K562 (cell line): Measurements from ENCODE around the gene MRM2. TPM values are rescaled to one million over a fixed set of nuclear protein-coding genes. Genes with fewer than 3 reads are reported as not detected.

Experiments
- ARNT ChIP-seq, 2 experiments: fragments of 450-650 bp; IDR thresholded peaks; 2 replicates each; pipeline ENCODE4 v1.6.1; 2016; ENCODE audit warnings: mild to moderate bottlenecking in 1 of 2
- CHAMP1 ChIP-seq: fragments of 450-650 bp; IDR thresholded peaks from 2 replicates; pipeline ENCODE4 v1.6.1; 2016; ENCODE audit warnings: mild to moderate bottlenecking
- CXXC5 ChIP-seq: fragments of 250-450 bp; sonication (Bioruptor Pico); IDR thresholded peaks from 2 replicates; pipeline ENCODE4 v1.8.0; 2022; ENCODE audit warnings: inconsistent platforms, mild to moderate bottlenecking, moderate library complexity
- ELK3 ChIP-seq: fragments of 450-650 bp; formaldehyde crosslinking; IDR thresholded peaks from 2 replicates; pipeline ENCODE4 v1.4.0; 2020; ENCODE audit warnings: mild to moderate bottlenecking
- FOXJ2 ChIP-seq: fragments of 200-800 bp; sonication (Bioruptor generic); IDR thresholded peaks from 2 replicates; pipeline ENCODE4 v1.6.1; 2016; ENCODE audit warnings: missing genetic modification characterization, missing compliant biosample characterization
- HDGF ChIP-seq: fragments of 450-650 bp; IDR thresholded peaks from 2 replicates; pipeline ENCODE4 v1.6.1; 2016
- IRF2 ChIP-seq: sonication (generic); formaldehyde crosslinking; IDR thresholded peaks from 2 replicates; pipeline ENCODE4 v1.8.1; 2022; ENCODE audit warnings: mild to moderate bottlenecking, missing genetic modification reagents
- MAFK ChIP-seq: IDR thresholded peaks from 2 replicates; pipeline ENCODE4 v1.6.1; 2011; ENCODE audit warnings: low read length, improper control_type of control experiment
- NCOA4 ChIP-seq: fragments of 450-650 bp; IDR thresholded peaks from 2 replicates; pipeline ENCODE4 v1.6.1; 2018; ENCODE audit warnings: mild to moderate bottlenecking; ENCODE audit not compliant: partially characterized antibody
- PHTF2 ChIP-seq: fragments of 250-450 bp; sonication (Bioruptor Pico); IDR thresholded peaks from 2 replicates; pipeline ENCODE4 v1.5.0; 2021; ENCODE audit warnings: mild to moderate bottlenecking
- SIRT6 ChIP-seq: IDR thresholded peaks from one replicate; pipeline ENCODE4 v1.6.1; 2012; ENCODE audit warnings: low read depth, mild to moderate bottlenecking, control low read depth, inconsistent platforms, low read length, moderate library complexity
- SMARCC2 ChIP-seq: fragments of 450-650 bp; IDR thresholded peaks from 2 replicates; pipeline ENCODE4 v1.6.1; 2017; ENCODE audit warnings: antibody characterized with exemption, moderate library complexity, mild to moderate bottlenecking, low read depth
- TAF1 ChIP-seq: IDR thresholded peaks from 2 replicates; pipeline ENCODE4 v1.6.1; 2011; ENCODE audit warnings: mild to moderate bottlenecking, low read length, moderate library complexity; ENCODE audit not compliant: insufficient read depth, control insufficient read depth, severe bottlenecking; ENCODE audit errors: extremely low read depth
- TSC22D4 ChIP-seq: fragments of 450-650 bp; IDR thresholded peaks from 2 replicates; pipeline ENCODE4 v1.6.1; 2016; ENCODE audit warnings: missing genetic modification characterization, missing biosample characterization, control low read depth
- ZBED1 ChIP-seq: IDR thresholded peaks from 2 replicates; pipeline ENCODE4 v1.6.1; 2014
- ZBTB17 ChIP-seq: fragments of 450-650 bp; formaldehyde crosslinking; IDR thresholded peaks from 2 replicates; pipeline ENCODE4 v1.4.0; 2020; ENCODE audit warnings: mild to moderate bottlenecking
- ZNF124 ChIP-seq: sonication (generic); formaldehyde crosslinking; IDR thresholded peaks from 2 replicates; pipeline ENCODE4 v1.8.1; 2022; ENCODE audit warnings: missing genetic modification reagents
- ZNF140 ChIP-seq: fragments of 250-450 bp; sonication (Bioruptor Pico); IDR thresholded peaks from 2 replicates; pipeline ENCODE4 v1.8.0; 2021; ENCODE audit warnings: moderate library complexity, mild to moderate bottlenecking, inconsistent platforms
- ZNF143 ChIP-seq: sonication (generic); formaldehyde crosslinking; IDR thresholded peaks from 2 replicates; pipeline ENCODE4 v1.9.0; 2022; ENCODE audit warnings: mild to moderate bottlenecking, missing genetic modification reagents
- ZNF253 ChIP-seq: fragments of 250-450 bp; sonication (Bioruptor Pico); conservative IDR thresholded peaks from 2 replicates; pipeline ENCODE4 v1.6.1; 2021; ENCODE audit warnings: mild to moderate bottlenecking
- ZNF408 ChIP-seq: fragments of 250-450 bp; sonication (Bioruptor Pico); IDR thresholded peaks from 2 replicates; pipeline ENCODE4 v1.4.0; 2020; ENCODE audit warnings: low read depth, mild to moderate bottlenecking, moderate library complexity
- ZNF561 ChIP-seq: fragments of 450-650 bp; formaldehyde crosslinking; conservative IDR thresholded peaks from 2 replicates; pipeline ENCODE4 v1.4.0; 2020; ENCODE audit warnings: mild to moderate bottlenecking, moderate library complexity
- ZSCAN32 ChIP-seq: fragments of 450-650 bp; formaldehyde crosslinking; IDR thresholded peaks from 2 replicates; pipeline ENCODE4 v1.4.0; 2020; ENCODE audit warnings: mild to moderate bottlenecking, moderate library complexity
- polyA plus RNA-seq, 8 experiments: library from polyadenylated mRNA; depleted of rRNA in 4 of 8; stranded (reverse) in 5 of 8; unstranded in 3 of 8; fragments of >200 nt; fragmentation: Nextera tagmentation in 2 of 8; fragmentation: Illumina TruSeq in 1 of 8; extraction: Ambion mirVana in 2 of 8; extraction: Trizol in 1 of 8; gene quantifications; 2 replicates each; pipeline versions ENCODE4 v1.2.1 to v1.2.3, GENCODE V29; 2011 to 2014; ENCODE audit warnings: inconsistent platforms in 1 of 8, missing spikeins in 1 of 8
- total RNA-seq, 7 experiments: library from RNA; depleted of rRNA in 6 of 7; stranded (reverse); fragments of >200 nt in 6 of 7; fragmentation: Illumina TruSeq in 2 of 7; extraction: Trizol in 2 of 7; gene quantifications; 2 replicates each; pipeline versions ENCODE4 v1.2.1 to v1.2.3, GENCODE V29; 2011 to 2021; ENCODE audit warnings: low replicate concordance in 1 of 7
- TF ChIP-seq, protein P1 (sequence below), 3 experiments: IDR thresholded peaks in 2 of 3; conservative IDR thresholded peaks in 1 of 3; 2 replicates each; pipeline ENCODE4 v1.5.1; 2011 to 2012; ENCODE audit warnings: low read length in 3 of 3, mild to moderate bottlenecking in 3 of 3, control low read depth in 2 of 3, improper control_type of control experiment in 1 of 3, inconsistent platforms in 1 of 3, low read depth in 1 of 3, mixed read lengths in 1 of 3, moderate library complexity in 1 of 3; ENCODE audit not compliant: insufficient read depth in 2 of 3
- TF ChIP-seq, protein P2 (sequence below): sonication (generic); formaldehyde crosslinking; IDR thresholded peaks from 2 replicates; pipeline ENCODE4 v1.9.0; 2022; ENCODE audit warnings: mild to moderate bottlenecking, missing genetic modification reagents

Gene MRM2
- total and polyA plus RNA-seq, 9 of the 15 experiments (the other 6 are each of a cell fraction or from before 2014, with no cell fraction given), result 32.4 to 116 (median 50.5) TPM

GRCh38 chr7:2232766-2233520, 9.1 kb downstream of the MRM2 start, which contains the start of gene MAD1L1 (continued):
- TF ChIP-seq ZNF408 (CRISPR knock-in tag), result no peak
- TF ChIP-seq NCOA4, result no peak
- TF ChIP-seq TAF1, result peak; percentile 72
- TF ChIP-seq ZSCAN32 (CRISPR knock-in tag), result no peak
- TF ChIP-seq, protein P1, sequence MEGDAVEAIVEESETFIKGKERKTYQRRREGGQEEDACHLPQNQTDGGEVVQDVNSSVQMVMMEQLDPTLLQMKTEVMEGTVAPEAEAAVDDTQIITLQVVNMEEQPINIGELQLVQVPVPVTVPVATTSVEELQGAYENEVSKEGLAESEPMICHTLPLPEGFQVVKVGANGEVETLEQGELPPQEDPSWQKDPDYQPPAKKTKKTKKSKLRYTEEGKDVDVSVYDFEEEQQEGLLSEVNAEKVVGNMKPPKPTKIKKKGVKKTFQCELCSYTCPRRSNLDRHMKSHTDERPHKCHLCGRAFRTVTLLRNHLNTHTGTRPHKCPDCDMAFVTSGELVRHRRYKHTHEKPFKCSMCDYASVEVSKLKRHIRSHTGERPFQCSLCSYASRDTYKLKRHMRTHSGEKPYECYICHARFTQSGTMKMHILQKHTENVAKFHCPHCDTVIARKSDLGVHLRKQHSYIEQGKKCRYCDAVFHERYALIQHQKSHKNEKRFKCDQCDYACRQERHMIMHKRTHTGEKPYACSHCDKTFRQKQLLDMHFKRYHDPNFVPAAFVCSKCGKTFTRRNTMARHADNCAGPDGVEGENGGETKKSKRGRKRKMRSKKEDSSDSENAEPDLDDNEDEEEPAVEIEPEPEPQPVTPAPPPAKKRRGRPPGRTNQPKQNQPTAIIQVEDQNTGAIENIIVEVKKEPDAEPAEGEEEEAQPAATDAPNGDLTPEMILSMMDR (IDR thresholded peaks at IDR 0.05 in 2 of 3, conservative IDR thresholded peaks at IDR 0.05 in 1 of 3; ENCODE audit: insufficient read depth in 2 of 3, low read depth in 1 of 3, low read length in 3 of 3), result peak in 1 of 3 experiments; percentile 38; a peak in 2 of 6 replicates
- TF ChIP-seq ZNF253 (CRISPR knock-in tag), result no peak
- TF ChIP-seq SMARCC2, result no peak
- no peak for TF ChIP-seq SIRT6
- peak; percentile 36; the same call in 1 of the 2 replicates for TF ChIP-seq ZBTB17 (CRISPR knock-in tag)
- no peak for TF ChIP-seq ZNF561 (CRISPR knock-in tag)
- no peak for TF ChIP-seq ZNF140 (CRISPR knock-in tag)
- TF ChIP-seq, protein P2, sequence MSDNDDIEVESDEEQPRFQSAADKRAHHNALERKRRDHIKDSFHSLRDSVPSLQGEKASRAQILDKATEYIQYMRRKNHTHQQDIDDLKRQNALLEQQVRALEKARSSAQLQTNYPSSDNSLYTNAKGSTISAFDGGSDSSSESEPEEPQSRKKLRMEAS, result no peak; the same call in 1 of the 2 replicates
- no peak for TF ChIP-seq ZNF124 (CRISPR knock-in tag)
- TF ChIP-seq FOXJ2 (tag), result no peak
- TF ChIP-seq HDGF, result no peak
- TF ChIP-seq IRF2 (CRISPR knock-in tag), result no peak
- peak; percentile 89; the same call in 1 of the 2 replicates for TF ChIP-seq MAFK
- TF ChIP-seq ZBED1, result peak; percentile 97; the same call in 1 of the 2 replicates
- TF ChIP-seq TSC22D4 (tag), result no peak
- peak in 1 of 2 experiments; percentile 96; a peak in 2 of 4 replicates for TF ChIP-seq ARNT (IDR thresholded peaks at IDR 0.05)
- no peak for TF ChIP-seq PHTF2 (CRISPR knock-in tag)
- TF ChIP-seq CHAMP1, result no peak
- TF ChIP-seq ELK3 (CRISPR knock-in tag), result no peak
- peak; percentile 99 for TF ChIP-seq CXXC5 (CRISPR knock-in tag)
- no peak for TF ChIP-seq ZNF143 (CRISPR knock-in tag)
